ENCODE measurements around the gene METTL24. TPM values are rescaled to one million over a fixed set of nuclear protein-coding genes. Genes with fewer than 3 reads are reported as not detected.

The METTL24 gene
- total RNA-seq, 1 donor from 2014 or later: not detected

GRCh38 chr6:110337486-110337885, 20.7 kb downstream of the METTL24 start:
- Mint-ChIP-seq H3K27ac (no peak overlapping the region), H3K9me3 (no peaks in the 10 kb centered on the region), H3K27me3 (peaks cover 9% of the 10 kb centered on the region), H3K4me3 (no peak overlapping the region), H3K4me1 (no peaks in the 10 kb centered on the region), H3K36me3 (ENCODE audit: low read depth) (no peaks in the 10 kb centered on the region)
- no peak for DNase-seq
- intact Hi-C loops (cut with micrococcal nuclease): no loop called here

- Mint-ChIP-seq H3K27me3 (peaks cover 7% of the 10 kb centered on the region), H3K4me1 (no peaks in the 10 kb centered on the region), H3K4me3 (no peak overlapping the region), H3K27ac (no peak overlapping the region), H3K9me3 (no peaks in the 10 kb centered on the region), H3K36me3 (ENCODE audit: low read depth) (no peaks in the 10 kb centered on the region)
- no peak for DNase-seq
- intact Hi-C loops (cut with micrococcal nuclease): no loop called here
Observed at GRCh38 chr6:110334423-110335180, 23.5 kb downstream of the METTL24 start.

GRCh38 chr6:110332281-110332680, 25.9 kb downstream of the METTL24 start:
- Mint-ChIP-seq H3K9me3 (no peaks in the 10 kb centered on the region), H3K27me3 (peaks cover 6% of the 10 kb centered on the region)
- intact Hi-C loops (cut with micrococcal nuclease): no loop called here

GRCh38 chr6:110331816-110332215, 26.3 kb downstream of the METTL24 start:
- H3K27ac Mint-ChIP-seq: no peak overlapping the region
- intact Hi-C loops (cut with micrococcal nuclease): no loop called here
- peaks cover 6% of the 10 kb centered on the region for H3K27me3 Mint-ChIP-seq
- H3K4me1 Mint-ChIP-seq: no peaks in the 10 kb centered on the region
- no peaks in the 10 kb centered on the region for H3K9me3 Mint-ChIP-seq
- no peaks in the 10 kb centered on the region for H3K36me3 Mint-ChIP-seq (ENCODE audit: low read depth)
- no peak overlapping the region for H3K4me3 Mint-ChIP-seq
- no peak for DNase-seq

More at GRCh38 chr6:110332281-110332680, 25.9 kb downstream of the METTL24 start:
- no peaks in the 10 kb centered on the region for H3K36me3 Mint-ChIP-seq (ENCODE audit: low read depth)
- H3K4me1 Mint-ChIP-seq: no peaks in the 10 kb centered on the region
- H3K4me3 Mint-ChIP-seq: no peak overlapping the region
- no peak for DNase-seq
- H3K27ac Mint-ChIP-seq: no peak overlapping the region

- intact Hi-C loops (cut with micrococcal nuclease): no loop called here
- Mint-ChIP-seq H3K27me3 (peaks cover 6% of the 10 kb centered on the region), H3K36me3 (ENCODE audit: low read depth) (no peaks in the 10 kb centered on the region), H3K9me3 (no peaks in the 10 kb centered on the region), H3K4me3 (no peak overlapping the region), H3K27ac (no peak overlapping the region), H3K4me1 (no peaks in the 10 kb centered on the region)
- no peak for DNase-seq
Observed at GRCh38 chr6:110331390-110331789, 26.8 kb downstream of the METTL24 start.

GRCh38 chr6:110329714-110330436, 28.3 kb downstream of the METTL24 start:
- H3K36me3 Mint-ChIP-seq (ENCODE audit: low read depth): no peaks in the 10 kb centered on the region
- H3K4me3 Mint-ChIP-seq: no peak overlapping the region
- no peak overlapping the region for H3K27ac Mint-ChIP-seq
- intact Hi-C loops (cut with micrococcal nuclease): no loop called here
- H3K4me1 Mint-ChIP-seq: no peaks in the 10 kb centered on the region
- no peak for DNase-seq
- H3K27me3 Mint-ChIP-seq: peaks cover 6% of the 10 kb centered on the region
- no peaks in the 10 kb centered on the region for H3K9me3 Mint-ChIP-seq

- intact Hi-C loops (cut with micrococcal nuclease): no loop called here
- Mint-ChIP-seq H3K4me3 (no peak overlapping the region), H3K4me1 (no peaks in the 10 kb centered on the region), H3K36me3 (ENCODE audit: low read depth) (no peaks in the 10 kb centered on the region), H3K27ac (no peak overlapping the region), H3K9me3 (no peaks in the 10 kb centered on the region), H3K27me3 (peaks cover 4% of the 10 kb centered on the region)
- DNase-seq: no peak
Observed at GRCh38 chr6:110329348-110329713, 28.8 kb downstream of the METTL24 start.

- H3K9me3 Mint-ChIP-seq: no peaks in the 10 kb centered on the region
- no peak overlapping the region for H3K27ac Mint-ChIP-seq
- no peak for DNase-seq
- peaks cover 3% of the 10 kb centered on the region for H3K27me3 Mint-ChIP-seq
- intact Hi-C loops (cut with micrococcal nuclease): no loop called here
- no peaks in the 10 kb centered on the region for H3K4me1 Mint-ChIP-seq
- H3K4me3 Mint-ChIP-seq: no peak overlapping the region
- H3K36me3 Mint-ChIP-seq (ENCODE audit: low read depth): no peaks in the 10 kb centered on the region
Observed at GRCh38 chr6:110328259-110328658, 29.9 kb downstream of the METTL24 start.

- no peak overlapping the region for H3K27ac Mint-ChIP-seq
- H3K36me3 Mint-ChIP-seq (ENCODE audit: low read depth): no peaks in the 10 kb centered on the region
- H3K9me3 Mint-ChIP-seq: no peaks in the 10 kb centered on the region
- H3K4me3 Mint-ChIP-seq: no peak overlapping the region
- intact Hi-C loops (cut with micrococcal nuclease): no loop called here
- no peaks in the 10 kb centered on the region for H3K4me1 Mint-ChIP-seq
- no peak for DNase-seq
- peaks cover 3% of the 10 kb centered on the region for H3K27me3 Mint-ChIP-seq
Observed at GRCh38 chr6:110327391-110327790, 30.8 kb downstream of the METTL24 start.

GRCh38 chr6:110326609-110327008, 31.5 kb downstream of the METTL24 start:
- H3K9me3 Mint-ChIP-seq: no peaks in the 10 kb centered on the region
- intact Hi-C loops (cut with micrococcal nuclease): no loop called here
- DNase-seq: no peak
- H3K4me1 Mint-ChIP-seq: no peaks in the 10 kb centered on the region
- H3K27ac Mint-ChIP-seq: no peak overlapping the region
- H3K36me3 Mint-ChIP-seq (ENCODE audit: low read depth): no peaks in the 10 kb centered on the region
- no peak overlapping the region for H3K4me3 Mint-ChIP-seq
- H3K27me3 Mint-ChIP-seq: peaks cover 3% of the 10 kb centered on the region

GRCh38 chr6:110326057-110326456, 32.1 kb downstream of the METTL24 start:
- H3K27ac Mint-ChIP-seq: no peak overlapping the region
- intact Hi-C loops (cut with micrococcal nuclease): no loop called here
- no peak overlapping the region for H3K4me3 Mint-ChIP-seq
- no peak for DNase-seq
- H3K36me3 Mint-ChIP-seq (ENCODE audit: low read depth): no peaks in the 10 kb centered on the region
- no peaks in the 10 kb centered on the region for H3K4me1 Mint-ChIP-seq
- no peaks in the 10 kb centered on the region for H3K9me3 Mint-ChIP-seq
- peaks cover 3% of the 10 kb centered on the region for H3K27me3 Mint-ChIP-seq

GRCh38 chr6:110325197-110325596, 33.0 kb downstream of the METTL24 start:
- Mint-ChIP-seq H3K4me3 (no peak overlapping the region), H3K27me3 (peaks cover 3% of the 10 kb centered on the region)
- intact Hi-C loops (cut with micrococcal nuclease): no loop called here

GRCh38 chr6:110324548-110324947, 33.6 kb downstream of the METTL24 start:
- intact Hi-C loops (cut with micrococcal nuclease): no loop called here
- no peaks in the 10 kb centered on the region for H3K36me3 Mint-ChIP-seq (ENCODE audit: low read depth)

More at GRCh38 chr6:110325197-110325596, 33.0 kb downstream of the METTL24 start:
- no peak overlapping the region for H3K27ac Mint-ChIP-seq
- no peaks in the 10 kb centered on the region for H3K9me3 Mint-ChIP-seq
- DNase-seq: no peak
- no peaks in the 10 kb centered on the region for H3K4me1 Mint-ChIP-seq
- H3K36me3 Mint-ChIP-seq (ENCODE audit: low read depth): no peaks in the 10 kb centered on the region

GRCh38 chr6:110323258-110323657, 34.9 kb downstream of the METTL24 start:
- H3K9me3 Mint-ChIP-seq: no peaks in the 10 kb centered on the region
- H3K27ac Mint-ChIP-seq: no peak overlapping the region
- no peaks in the 10 kb centered on the region for H3K36me3 Mint-ChIP-seq (ENCODE audit: low read depth)
- intact Hi-C loops (cut with micrococcal nuclease): no loop called here
- no peaks in the 10 kb centered on the region for H3K4me1 Mint-ChIP-seq
- H3K4me3 Mint-ChIP-seq: no peak overlapping the region
- H3K27me3 Mint-ChIP-seq: peaks cover 3% of the 10 kb centered on the region
- no peak for DNase-seq

More at GRCh38 chr6:110324548-110324947, 33.6 kb downstream of the METTL24 start:
- Mint-ChIP-seq H3K9me3 (no peaks in the 10 kb centered on the region), H3K4me1 (no peaks in the 10 kb centered on the region), H3K27me3 (peaks cover 3% of the 10 kb centered on the region), H3K27ac (no peak overlapping the region), H3K4me3 (no peak overlapping the region)
- DNase-seq: no peak
